Vagina (tissue), 2 donors: Measurements from ENCODE around the gene NGFR.

ENCODE experiments used
- POLR2A ChIP-seq, 2 donors: fragments of 450-650 bp; IDR thresholded peaks; one replicate each; pipeline ENCODE4 v1.6.1; 2017; ENCODE audit warnings: antibody characterized with exemption in 2 of 2, mild to moderate bottlenecking in 2 of 2, moderate library complexity in 2 of 2
- TF ChIP-seq, protein P1 (sequence below), 3 experiments: fragments of 450-650 bp in 2 of 3; fragments of 200-600 bp in 1 of 3; sonication (generic) in 1 of 3; IDR thresholded peaks; one replicate each; pipeline ENCODE4 v1.5.1; 2017 to 2019; ENCODE audit warnings: antibody characterized with exemption in 3 of 3, mild to moderate bottlenecking in 2 of 3, moderate library complexity in 2 of 3

DNA sequence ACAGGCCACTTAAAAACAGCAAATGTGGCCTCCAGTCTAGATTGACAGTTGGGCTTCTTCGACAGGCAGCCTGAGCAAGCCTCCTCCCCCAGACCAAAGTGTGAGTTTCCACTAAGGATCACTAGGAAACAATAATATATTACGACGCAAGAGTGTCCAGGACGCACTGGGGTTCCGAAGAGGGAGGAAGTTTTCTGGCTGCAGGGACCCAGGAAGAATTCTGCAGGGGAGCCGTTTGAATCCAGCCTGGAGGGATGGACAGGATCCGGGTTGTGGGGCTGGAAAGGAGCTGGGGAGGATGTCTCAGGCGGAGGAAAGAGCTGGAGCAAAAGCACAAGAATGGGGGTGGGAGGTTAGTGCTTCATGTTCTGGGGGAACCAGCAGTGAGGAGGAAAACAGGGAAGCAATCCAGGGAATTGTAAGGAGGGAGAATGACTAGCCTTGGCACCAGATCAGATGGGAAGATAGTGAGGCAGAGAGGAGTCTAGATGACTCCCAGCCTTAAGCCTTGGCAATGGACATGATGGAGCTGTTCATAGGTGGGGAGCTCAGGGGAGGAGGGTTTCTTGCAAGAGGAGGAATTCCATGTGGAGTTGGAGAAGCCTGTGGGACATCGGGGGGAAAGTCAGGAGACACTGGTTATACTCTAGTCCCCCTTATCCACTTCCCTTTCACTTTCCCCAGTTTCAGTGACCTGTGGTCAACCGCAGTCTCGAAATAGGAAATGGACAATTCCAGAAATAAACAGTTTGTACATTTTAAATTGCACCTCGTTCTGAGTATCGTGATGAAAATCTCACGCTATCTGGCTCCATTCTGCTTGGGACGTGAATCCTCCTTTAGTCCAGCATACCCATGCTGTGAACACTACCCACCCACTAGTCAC is 26.6 kb downstream of the NGFR start:
- no peak for TF ChIP-seq POLR2A (IDR thresholded peaks at IDR 0.05)
- TF ChIP-seq, protein P1, sequence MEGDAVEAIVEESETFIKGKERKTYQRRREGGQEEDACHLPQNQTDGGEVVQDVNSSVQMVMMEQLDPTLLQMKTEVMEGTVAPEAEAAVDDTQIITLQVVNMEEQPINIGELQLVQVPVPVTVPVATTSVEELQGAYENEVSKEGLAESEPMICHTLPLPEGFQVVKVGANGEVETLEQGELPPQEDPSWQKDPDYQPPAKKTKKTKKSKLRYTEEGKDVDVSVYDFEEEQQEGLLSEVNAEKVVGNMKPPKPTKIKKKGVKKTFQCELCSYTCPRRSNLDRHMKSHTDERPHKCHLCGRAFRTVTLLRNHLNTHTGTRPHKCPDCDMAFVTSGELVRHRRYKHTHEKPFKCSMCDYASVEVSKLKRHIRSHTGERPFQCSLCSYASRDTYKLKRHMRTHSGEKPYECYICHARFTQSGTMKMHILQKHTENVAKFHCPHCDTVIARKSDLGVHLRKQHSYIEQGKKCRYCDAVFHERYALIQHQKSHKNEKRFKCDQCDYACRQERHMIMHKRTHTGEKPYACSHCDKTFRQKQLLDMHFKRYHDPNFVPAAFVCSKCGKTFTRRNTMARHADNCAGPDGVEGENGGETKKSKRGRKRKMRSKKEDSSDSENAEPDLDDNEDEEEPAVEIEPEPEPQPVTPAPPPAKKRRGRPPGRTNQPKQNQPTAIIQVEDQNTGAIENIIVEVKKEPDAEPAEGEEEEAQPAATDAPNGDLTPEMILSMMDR (IDR thresholded peaks at IDR 0.05) = no peak
